HG03520 (cell line): ENCODE data around the gene ETHE1.

Experiments
- ATAC-seq: cut with Tn5 transposase; IDR thresholded peaks from one replicate; pipeline ENCODE4 v1.9.1; 2021; ENCODE audit warnings: mild to moderate bottlenecking, moderate library complexity; ENCODE audit not compliant: unreplicated experiment

ETHE1 gene, protein sequence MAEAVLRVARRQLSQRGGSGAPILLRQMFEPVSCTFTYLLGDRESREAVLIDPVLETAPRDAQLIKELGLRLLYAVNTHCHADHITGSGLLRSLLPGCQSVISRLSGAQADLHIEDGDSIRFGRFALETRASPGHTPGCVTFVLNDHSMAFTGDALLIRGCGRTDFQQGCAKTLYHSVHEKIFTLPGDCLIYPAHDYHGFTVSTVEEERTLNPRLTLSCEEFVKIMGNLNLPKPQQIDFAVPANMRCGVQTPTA

DNA sequence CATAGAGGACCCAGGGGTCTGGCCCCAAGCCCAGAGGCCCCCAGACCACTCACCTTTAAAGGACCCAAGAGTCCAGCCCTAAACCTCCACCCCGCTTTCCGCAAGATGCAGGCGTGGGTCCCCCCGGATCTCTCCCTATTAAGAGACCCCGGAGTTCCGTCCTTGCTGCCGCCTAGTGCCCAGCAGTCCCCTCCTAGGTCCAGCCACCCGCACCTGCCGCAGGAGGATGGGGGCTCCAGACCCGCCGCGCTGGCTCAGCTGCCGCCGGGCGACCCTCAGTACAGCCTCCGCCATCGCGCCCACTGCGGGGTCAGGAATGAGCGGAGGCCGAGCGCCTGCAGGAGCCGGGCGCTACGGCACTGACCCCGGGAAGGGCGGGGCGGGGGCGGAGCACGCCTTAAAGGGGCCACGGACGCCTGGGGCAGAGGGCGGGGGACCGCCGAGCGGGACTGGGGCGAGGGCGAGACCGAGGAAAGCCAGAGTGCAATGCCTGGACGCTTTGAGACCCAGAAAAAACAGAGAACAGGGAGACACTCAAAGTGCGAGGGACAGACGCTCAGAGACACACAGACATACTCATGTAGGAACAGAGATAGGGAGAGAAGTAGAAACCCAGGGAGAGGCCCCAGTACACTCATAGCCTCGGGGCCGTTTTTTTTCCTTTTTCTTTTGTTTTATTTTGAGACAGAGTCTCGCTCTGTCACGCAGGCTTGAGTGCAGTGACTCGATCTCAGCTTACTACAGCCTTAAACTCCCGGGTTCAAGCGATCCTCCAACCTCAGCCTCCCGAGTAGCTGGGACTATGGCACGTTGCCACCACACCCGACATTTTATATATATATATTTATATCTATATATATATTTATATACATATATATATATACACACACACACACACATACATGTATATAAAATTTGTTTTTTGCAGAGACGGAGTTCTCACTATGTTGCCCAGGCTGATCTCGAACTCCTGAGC is at the start of gene ETHE1:
Gene ETHE1, minus strand, starts transcription at position 318 of the 976 bp plus-strand sequence. Its CDS starts 24 bp downstream, at position 294.
- ATAC-seq = no peak

DNA sequence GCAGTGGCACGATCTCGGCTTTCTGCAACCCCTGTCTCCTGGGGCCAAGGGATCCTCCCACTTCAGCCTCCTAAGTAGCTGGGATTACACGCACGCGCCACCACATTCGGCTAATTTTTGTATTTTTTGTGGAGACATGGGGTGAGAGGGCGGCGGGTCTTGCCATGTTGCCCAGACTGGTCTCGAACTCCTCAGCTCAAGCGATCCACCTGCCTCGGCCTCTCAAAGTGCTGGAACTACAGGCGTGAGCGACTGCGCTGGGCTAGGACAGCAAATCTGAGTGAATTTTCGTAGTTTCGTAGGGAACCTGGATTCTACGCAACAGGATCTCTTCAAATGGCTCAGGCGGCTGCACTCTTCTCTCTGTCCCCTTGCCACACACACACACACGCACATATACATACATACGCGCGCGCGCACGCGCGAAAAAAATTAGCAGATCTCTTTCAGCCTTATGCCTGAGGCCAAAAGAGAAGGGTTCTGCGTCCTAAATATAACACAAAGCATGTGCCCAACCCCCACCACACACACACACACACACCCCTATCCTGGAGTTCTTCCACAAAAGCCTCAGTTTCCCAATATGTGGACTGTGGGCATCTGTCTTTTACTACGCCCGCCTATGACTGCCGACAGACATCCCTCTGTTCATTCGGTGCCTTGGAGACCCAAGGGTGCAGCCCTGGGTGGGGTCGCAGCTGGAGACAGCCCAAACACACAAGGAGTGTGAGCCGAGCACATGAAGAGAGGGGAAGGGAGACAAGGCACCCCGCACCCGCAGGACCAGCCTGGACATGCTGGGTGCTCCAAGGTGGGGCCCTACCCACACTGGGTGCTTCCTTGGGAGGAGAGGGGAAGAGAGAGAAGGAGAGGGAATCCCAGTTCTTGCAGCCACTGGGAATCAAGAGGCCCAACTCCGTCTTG is 49.2 kb upstream of the ETHE1 start:
- no peak for ATAC-seq

DNA sequence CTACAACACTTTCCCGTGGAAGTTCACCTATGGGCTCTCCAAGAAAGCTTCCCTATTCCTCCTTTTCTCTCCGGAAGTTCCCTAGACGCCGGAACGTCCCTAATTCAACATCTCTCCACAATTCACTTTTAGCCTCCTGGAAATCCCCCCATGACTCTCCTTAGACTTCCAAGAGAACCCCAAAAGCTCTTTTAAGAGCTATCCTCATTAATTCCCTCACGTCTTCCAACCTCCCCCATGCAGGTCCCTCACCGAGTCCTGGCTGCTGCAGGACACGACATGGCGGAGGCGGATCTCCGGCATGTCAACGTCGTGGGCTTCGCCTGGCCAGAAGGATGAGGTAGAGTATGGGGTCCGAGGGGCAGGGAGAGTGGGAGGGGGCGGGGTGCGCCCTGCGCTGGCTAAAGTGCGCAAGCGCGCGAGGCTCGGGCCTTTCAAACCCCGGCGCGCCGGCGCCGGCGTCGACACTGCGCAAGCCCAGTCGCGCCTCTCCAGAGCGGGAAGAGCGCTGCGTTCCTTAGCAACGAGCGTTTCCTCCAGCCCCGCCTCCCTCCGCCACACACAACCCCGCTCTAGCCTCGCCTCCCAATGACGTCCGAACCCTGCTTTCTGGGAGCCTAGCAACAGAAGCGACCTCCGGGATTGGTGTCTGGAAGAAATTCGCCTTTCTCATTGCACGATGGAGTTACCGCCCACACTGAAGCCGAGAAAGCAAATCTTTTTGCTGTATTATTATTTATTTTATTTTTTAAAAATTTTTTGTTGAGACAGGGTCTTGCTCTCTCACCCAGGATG is 48.4 kb upstream of the ETHE1 start, which contains the start of the genes PINLYP and XRCC1:
Gene PINLYP, plus strand, starts transcription at position 646 of the 795 bp plus-strand sequence. CDS start 1,391 bp downstream, outside the sequence.
Gene XRCC1, minus strand, starts transcription at position 372 of the 795 bp plus-strand sequence. Its CDS starts 69 bp downstream, at position 303.
- ATAC-seq = peak; percentile 94

DNA sequence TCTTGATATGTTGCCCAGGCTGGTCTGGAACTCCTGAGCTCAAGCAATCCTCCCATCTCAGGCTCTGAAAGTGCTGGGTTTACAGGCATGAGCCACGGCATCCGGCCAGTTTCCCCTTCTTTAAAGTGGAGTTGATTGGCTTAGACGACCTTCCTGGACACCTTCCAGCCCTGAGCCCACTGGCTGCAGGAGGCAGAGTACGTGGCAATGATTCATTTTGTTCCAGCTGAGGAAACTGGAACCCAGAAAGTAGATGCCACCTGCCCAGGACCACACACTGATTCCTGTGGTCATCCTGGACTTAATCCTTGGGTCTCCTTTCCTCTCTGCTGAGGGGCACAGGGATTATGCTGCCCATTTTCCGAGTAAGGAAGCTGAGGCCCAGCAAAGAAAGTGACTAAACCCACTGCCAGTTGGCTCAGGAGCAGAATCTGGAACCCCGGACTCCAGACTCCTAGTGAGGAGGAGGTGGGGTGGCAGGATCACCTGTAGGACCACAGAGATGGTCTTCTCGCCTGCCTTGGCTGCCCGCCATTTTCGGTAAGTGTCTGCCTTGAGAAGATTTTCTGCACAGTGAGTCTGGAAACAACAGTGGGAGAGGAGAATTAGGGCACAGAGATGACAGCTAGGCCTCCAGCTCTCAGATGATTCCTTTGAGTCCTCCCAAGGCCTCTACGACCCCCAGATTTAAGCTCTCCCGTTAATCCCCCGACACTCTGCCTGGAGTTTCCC is 47.6 kb upstream of the ETHE1 start:
- no peak for ATAC-seq

DNA sequence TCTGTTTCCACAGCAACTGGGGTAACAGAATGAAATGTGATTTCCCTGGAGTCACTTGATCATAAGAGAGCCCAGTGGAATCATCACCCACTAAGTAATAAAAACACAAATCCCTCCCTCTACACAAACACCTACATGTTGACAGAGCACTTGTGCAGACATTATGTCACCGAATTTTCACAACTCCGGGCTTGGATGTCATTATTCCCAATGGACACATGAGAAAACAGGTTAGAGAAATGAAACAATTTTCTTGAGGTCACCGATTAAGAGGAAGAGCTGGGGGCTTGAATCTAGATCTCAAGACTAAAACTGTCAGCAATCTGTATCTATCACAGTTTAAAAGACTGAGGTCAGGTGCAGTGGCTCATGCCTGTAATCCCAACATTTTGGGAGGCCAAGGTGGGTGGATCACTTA is 45.2 kb upstream of the ETHE1 start:
- ATAC-seq = no peak

DNA sequence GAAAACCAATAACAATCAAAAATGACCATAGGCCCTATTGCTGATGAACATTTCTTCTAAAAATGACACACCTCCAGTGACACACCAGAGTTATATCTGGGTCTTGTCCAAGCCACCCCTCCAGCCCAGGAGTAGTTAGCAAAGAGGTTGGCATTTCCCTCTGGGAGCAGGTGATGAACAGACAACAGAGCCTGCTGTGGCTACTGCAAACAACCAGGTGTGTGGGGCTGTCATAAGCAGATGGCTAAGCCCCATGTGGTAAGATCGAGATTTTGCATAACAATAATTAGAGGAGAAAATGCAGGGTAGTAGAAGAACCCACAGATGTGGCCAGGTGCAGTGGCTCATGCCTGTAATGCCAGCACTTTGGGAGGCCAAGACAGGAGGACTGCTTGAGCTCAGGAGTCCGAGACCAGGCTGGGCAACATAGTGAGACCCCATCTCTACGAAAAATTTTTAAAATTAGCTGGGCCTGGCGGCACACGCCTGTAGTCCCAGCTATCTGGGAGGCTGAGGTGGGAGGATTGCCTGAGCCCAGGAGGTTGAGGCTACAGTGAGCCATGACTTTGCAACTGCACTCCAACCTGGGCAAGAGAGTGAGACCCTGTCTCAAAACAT is 43.3 kb upstream of the ETHE1 start:
- no peak for ATAC-seq

DNA sequence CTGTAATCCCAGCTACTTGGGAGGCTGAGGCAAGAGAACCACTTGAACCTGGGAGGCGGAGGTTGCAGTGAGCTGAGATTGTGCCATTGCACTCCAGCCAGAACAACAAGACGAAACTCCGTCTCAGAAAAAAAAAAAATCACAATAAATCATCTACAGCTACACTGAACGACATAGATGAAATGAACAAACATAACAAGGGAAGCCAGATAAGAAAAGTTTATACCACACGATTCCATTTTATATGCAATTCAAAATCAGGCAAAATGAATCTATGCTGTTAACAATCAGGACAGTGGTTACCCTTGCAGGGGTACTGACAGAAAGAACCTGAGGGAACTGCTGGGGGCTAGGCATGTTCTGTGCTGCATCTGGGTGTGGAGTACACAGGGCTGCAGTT is 42.7 kb upstream of the ETHE1 start:
- ATAC-seq = no peak

DNA sequence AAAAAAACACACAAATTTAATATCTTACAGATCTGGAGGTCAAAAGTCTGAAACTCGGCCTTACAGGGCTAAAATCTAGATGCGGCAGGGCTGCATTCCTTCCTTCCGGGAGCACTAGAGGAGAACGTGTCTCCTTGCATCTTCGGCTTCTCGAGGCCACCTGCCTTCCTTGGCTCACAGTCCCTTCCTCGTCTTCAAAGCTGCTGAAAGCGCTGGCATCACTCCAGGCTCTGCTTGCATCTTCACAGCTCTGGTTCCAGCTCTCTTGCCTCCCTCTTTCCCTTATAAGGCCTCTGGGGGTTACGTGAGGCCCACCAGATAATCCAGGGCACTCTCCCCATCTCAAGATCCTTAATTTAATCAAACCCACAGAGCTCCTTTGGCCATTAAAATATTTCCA is 37.8 kb upstream of the ETHE1 start:
- ATAC-seq = no peak

DNA sequence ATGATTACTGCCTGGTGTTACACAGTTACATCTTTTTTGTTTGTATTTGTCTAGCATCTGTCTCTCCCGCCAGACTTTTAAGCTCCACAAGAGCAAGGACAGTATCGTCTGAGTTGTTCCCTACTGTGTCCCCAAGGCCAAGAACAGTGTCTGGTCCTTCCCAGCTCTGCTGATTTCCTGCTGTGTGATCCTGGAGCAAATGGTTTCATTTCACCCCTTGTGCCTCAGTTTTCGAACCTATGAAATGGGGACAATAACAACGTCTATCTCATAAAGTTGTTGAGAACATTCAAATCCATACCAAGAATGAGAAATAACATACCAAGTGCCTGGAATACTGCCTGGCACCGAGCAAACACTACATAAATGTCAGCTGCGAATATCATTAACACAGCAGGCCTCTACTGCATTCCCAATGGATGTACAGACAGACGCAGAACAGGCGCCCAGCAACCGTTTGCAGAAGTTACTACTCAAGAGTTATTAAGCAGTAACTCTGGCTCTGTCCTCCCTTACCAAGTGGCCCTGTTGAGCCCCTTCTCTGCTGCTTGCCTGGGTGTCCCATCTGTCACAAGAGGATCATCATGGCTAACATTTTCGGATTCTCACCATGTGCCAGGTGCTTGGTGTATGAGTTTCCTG is 36.9 kb upstream of the ETHE1 start:
- ATAC-seq = no peak

DNA sequence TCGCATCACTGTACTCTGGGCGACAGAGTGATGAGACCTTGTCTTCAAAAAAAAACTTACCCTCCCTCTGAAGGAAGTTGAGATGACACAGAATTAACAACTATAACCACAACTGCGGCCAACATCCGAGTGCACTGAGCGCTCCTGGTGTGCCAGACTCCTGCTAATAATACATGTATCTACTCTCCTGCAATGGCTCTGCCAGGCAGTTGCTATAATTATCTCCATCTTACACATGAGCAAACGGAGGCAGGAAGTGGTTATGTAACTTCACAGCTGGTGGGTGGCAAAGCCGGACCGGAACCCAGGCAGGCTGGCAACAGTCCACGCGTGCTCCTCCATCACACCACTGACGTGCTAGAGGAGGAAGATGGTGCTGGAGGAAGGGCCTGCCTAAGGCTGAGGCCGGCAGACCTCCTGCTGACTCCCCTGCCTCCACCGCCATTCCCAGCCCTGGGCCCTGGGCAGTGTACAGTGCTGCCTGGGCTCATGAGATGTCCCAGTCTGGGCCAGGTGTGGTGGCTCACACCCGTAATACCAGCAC is 35.8 kb upstream of the ETHE1 start:
- ATAC-seq = peak; percentile 50

DNA sequence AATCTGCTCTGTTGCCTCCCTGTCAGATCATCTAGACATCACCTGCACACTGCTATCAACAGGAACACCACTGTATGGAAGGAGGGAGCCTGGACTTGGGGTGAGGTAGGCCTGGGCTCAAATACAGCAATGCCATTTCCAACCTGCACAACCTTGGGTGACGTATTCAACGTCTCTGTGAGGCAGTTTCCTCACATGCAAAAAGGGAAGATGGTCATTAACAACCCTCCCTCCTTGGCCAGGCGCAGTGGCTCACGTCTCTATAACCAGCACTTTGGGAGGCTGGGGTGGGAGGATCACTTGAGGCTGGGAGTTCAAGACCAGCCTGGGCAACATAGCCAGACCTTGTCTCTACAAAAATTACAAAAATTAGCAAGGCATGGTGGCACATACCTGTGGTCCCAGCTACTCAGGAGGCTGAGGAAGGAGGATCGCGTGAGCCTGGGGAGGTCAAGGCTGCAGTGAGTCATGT is 35.3 kb upstream of the ETHE1 start:
- ATAC-seq = no peak

DNA sequence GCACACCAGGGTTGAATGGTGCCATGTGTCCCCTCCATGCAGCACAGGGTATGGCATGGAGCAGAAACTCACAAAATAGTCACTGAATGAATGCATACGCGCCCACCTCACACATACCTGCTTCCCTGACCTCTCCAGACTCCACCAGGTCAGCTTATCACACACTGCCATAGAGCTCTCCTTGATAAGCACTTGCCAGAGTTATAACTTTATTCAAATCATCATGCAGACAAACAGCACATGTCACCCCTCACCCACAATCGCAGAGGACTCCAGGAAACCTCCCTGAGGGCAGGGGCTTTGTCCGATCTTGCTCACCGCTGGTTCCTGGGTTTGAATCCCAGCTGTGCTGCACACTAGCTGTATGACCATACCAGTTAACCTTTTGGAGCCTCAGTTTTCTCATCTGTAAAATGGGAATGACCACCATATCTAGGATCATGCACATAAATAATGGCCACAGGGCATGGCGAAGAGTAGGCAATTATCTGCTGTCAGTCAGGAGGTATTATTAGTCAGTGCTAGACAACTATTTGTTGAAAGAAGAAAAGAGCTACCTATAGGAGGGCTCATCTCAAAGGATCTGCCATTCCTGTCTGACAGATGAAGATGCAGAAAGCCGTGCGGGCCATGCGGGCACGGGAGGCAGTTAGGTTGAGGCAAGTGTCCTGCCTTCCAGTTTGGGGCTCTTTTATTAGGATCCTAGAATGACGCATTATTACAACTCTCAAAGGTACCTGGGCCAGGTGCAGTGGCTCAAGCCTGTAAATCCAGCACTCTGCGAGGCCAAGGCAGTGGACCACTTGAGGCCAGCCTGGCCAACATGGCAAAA is 34.4 kb upstream of the ETHE1 start:
- ATAC-seq = no peak

DNA sequence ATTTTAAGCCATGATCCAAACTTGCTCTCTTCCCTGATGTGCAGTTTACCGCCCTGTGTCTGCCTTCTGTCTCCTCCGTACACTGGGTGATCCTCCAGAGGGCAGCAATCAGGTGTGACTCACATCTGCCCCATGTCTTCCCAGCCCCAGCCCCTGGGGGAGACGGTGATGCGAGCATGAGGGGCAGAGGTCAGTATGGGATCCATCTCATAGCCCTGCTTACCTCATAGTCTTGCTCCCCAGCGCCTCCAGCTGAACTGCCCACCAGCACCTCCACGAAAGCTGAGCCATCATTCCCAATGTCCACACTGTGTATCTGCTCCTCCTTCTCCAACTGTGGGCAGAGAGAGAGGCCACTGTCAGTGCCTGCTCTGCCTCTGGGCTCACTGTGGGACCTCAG is 33.7 kb upstream of the ETHE1 start:
- no peak for ATAC-seq

DNA sequence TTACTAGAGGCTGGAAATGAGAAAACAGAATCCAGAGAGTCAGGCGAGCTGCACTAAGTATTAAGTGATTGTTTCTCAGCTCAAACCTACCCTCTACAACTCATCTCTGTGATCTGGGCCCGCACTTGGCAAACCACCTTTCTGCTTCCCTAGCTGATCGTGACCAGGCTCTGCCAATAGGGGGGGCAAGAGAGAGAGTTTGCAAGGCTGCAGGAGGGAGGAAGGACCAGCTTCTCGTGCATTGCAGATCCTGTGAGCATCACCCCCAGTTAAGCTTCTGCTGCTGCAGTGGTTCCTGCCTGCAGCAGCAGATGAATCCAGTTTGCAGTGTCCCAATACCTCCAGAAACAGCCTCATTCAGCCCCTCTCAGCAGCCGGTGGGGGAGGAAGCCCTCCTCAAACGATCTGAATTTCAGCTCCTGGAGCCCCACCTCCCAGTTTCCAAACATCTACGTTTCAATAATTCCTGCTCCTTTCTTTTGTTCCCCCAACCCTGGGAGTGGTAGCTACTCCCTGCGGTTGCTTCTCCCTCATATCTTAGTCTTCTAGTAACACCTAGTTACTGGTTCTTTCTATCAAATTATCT is 28.3 kb upstream of the ETHE1 start:
- ATAC-seq = no peak

DNA sequence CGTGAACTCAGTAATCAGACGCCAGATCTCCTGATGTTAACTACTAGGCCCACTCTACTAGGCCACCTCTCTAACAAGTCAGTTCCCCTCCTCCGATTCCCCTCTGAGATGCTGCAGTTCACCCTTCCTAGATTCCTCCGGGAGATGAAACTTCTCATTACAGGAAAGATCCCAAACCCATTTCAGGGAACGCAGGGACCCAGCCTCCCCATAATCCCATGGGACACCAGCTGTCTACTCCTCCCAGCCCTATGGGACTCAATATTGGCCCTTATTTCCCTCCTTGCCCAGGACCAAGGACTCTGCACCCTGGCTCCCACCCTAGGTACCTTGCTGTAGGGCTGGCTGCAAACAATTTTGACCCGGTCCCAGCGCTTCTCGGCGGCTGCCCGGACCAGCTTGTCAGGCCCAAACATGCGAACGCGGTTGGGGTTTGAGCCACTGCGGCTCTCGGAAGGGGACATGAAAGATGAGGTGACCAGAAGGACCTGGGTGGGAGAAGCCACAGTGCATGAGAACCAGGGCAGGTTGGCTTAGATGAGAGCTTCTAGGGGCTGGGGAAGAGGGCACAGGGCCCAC is 27.4 kb upstream of the ETHE1 start:
- no peak for ATAC-seq

DNA sequence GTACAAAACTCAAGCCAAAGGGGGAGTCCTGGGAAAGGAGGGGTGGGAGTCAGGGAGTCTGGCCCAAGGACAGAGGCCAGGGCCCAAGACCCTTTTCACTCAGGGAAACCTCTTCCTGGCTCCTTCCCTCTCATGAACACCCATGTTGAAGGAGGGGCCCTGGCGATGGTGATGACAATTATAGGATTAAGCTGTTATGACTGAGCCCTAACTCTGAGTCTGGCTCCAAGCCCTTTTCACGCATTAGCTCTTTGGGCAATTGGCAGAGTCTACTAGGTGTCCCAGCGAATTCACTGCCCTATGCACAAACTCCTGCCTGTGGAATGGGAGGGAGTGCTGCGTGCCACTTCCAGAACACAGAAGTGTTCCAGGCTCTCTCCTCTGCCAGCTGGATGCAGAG is 26.7 kb upstream of the ETHE1 start:
- no peak for ATAC-seq
